Esophagus muscularis mucosa (tissue), 4 donors: ENCODE results near the gene KLHL29.

Experiments used
- EP300 ChIP-seq: sonication (generic); formaldehyde crosslinking; IDR thresholded peaks from one replicate; pipeline ENCODE4 v1.6.1; 2017; ENCODE audit warnings: antibody characterized with exemption
- POLR2A ChIP-seq: fragments of 450-650 bp; IDR thresholded peaks from one replicate; pipeline ENCODE4 v1.6.1; 2017; ENCODE audit warnings: antibody characterized with exemption, moderate library complexity, mild to moderate bottlenecking, low read depth
- TF ChIP-seq, protein P1 (sequence below), 3 experiments: fragments of 200-600 bp in 2 of 3; fragments of 450-650 bp in 1 of 3; sonication (generic) in 2 of 3; IDR thresholded peaks; one replicate each; pipeline ENCODE4 v1.5.1; 2017 to 2019; ENCODE audit warnings: antibody characterized with exemption in 3 of 3, mild to moderate bottlenecking in 2 of 3, moderate library complexity in 1 of 3

DNA sequence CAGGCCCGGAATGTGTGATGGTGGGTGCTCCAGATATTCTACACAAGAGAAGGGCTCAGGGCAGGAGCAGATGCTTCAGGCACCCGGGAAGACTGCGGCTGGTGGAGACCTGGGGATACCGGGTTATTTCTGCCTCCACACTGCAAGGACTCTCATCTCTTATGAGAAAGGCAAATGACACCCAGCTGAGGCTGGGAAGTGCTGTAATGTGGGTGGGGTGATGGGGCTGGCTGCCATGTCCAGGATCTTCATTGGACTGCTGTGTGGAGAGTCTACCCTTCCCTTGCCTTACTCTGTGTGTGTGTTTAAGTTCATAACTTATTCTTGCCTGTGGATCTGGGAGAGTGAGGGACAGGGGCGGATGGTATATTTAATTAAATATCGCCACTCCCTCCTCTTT is 124.1 kb downstream of the KLHL29 start:
- TF ChIP-seq EP300 (no peak), POLR2A (no peak)
- TF ChIP-seq, protein P1, sequence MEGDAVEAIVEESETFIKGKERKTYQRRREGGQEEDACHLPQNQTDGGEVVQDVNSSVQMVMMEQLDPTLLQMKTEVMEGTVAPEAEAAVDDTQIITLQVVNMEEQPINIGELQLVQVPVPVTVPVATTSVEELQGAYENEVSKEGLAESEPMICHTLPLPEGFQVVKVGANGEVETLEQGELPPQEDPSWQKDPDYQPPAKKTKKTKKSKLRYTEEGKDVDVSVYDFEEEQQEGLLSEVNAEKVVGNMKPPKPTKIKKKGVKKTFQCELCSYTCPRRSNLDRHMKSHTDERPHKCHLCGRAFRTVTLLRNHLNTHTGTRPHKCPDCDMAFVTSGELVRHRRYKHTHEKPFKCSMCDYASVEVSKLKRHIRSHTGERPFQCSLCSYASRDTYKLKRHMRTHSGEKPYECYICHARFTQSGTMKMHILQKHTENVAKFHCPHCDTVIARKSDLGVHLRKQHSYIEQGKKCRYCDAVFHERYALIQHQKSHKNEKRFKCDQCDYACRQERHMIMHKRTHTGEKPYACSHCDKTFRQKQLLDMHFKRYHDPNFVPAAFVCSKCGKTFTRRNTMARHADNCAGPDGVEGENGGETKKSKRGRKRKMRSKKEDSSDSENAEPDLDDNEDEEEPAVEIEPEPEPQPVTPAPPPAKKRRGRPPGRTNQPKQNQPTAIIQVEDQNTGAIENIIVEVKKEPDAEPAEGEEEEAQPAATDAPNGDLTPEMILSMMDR (IDR thresholded peaks at IDR 0.05) = no peak
